IPS DF 4.7 (cell line): Measurements from ENCODE around the gene ADGRV1.
"Not testable (repeated sequence)": the region's sequence is repeated elsewhere in the genome, so short reads cannot be mapped to it uniquely, and the experiment has no call there.

Source experiments
- DNase-seq: peaks from one replicate; pipeline ENCODE4 v3.0.0-alpha.2; 2013; ENCODE audit warnings: low spot score; ENCODE audit errors: extremely low read depth

Gene ADGRV1

DNA sequence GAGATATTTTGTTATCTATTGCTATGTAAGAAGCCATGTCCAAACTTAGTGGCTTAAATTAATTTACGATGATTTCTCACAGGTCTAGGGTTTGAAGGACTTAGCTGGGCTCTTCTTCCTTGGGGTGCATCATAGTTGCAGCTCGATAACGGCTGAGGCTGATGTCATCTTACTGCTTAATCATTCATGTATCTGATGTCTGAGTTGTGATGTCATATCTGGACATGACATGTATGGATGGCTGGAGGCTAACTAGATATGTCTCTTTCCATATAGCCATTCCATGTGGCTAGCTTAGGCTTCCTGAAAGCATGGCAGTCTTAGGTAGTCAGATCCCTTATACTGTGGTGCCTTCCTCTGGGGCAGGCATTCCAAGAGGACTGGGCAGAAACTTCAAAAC lies 31.6 kb downstream of the ADGRV1 start:
- DNase-seq, result no peak

DNA sequence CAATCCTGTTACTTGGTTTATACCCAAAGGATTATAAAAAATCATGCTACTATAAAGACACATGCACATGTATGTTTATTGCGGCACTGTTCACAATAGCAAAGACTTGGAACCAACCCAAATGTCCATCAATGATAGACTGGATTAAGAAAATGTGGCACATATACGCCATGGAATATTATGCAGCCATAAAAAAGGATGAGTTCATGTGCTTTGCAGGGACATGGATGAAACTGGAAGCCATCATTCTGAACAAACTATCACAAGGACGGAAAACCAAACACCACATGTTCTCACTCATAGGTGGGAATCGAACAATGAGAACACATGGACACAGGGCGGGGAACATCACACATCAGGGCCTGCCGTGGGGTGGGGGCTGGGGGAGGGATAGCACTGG lies 34.5 kb downstream of the ADGRV1 start:
- DNase-seq, result not testable (repeated sequence)

DNA sequence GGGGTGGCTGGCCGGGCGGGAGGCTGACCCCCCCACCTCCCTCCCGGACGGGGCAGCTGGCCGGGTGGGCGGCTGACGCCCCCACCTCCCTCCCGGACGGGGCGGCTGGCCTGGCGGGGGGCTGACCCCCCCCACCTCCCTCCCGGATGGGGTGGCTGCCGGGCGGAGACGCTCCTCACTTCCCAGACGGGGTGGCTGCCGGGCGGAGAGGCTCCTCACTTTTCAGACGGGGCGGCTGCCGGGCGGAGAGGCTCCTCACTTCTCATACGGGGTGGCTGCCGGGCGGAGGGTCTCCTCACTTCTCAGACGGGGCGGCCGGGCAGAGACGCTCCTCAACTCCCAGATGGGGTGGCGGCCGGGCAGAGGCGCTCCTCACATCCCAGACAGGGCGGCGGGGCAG lies 37.2 kb downstream of the ADGRV1 start:
- DNase-seq, result not testable (repeated sequence)

DNA sequence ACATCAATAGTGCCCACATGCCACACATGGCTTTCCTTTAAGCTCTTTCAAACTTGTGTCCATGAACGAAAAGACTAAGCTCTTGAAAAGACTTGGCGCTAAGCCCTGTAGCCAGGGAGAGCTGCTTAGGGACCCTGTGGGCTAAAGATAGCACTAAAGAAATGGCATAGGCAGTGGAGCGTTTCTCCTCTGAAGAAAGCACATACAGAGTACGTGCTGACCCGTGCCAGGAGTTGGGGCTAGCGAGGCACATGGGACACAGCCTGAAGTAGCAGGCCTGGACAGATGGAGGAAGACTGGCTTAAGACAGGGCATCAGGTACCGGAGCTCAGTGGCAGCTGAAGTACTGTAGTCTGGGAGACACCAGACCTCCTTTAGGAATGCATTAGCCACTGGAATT lies 39.7 kb downstream of the ADGRV1 start:
- DNase-seq, result no peak

DNA sequence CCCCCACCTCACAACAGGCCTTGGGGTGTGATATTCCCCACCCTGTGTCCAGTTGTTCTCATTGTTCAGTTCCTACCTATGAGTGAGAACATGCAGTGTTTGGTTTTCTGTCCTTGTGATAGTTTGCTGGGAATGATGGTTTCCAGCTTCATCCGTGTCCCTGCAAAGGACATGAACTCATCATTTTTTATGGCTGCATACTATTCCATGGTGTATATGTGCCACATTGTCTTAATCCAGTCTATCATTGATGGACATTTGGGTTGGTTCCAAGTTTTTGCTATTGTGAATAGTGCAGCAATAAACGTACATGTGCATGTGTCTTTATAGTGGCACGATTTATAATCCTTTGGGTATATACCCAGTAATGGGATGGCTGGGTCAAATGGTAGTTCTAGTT lies 41.7 kb downstream of the ADGRV1 start:
- not testable (repeated sequence) for DNase-seq

DNA sequence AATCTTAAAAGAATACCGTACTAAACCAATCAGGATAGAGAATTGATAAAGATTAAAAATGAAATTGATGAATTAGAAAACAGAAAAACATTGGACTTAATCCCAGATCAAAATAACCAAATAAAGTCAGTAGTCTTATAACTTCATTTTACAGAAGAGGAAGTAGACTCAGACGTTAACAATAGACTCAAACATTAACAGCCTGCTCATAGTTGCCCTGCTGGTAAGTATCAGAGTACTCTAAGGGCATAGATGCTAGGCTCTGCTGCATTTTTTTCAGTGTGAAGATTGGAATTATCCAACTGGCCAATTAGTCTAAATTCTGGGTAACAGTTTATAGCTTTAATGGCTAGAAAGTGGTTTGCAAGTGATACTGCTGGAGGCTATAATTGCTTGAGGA lies 42.9 kb downstream of the ADGRV1 start:
- no peak for DNase-seq

DNA sequence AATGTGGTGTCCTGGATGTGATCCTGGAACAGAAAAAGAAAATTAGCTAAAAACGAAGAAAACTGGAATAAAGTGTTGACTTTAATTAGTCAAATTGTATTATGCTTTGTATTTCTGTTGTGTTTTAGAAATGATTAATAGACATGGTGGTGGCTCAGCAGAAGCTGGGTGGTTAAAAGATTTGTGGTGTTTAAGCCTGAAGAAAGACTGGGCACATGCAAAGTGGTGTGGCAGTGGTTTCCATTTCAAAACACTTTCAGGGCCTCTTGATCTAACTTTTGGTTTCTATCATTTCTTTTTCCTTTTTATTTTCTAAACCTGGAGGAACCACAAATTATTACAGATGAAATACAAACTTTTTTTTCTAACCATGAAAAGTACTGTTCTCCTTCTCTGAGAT lies 44.1 kb downstream of the ADGRV1 start:
- DNase-seq, result no peak

DNA sequence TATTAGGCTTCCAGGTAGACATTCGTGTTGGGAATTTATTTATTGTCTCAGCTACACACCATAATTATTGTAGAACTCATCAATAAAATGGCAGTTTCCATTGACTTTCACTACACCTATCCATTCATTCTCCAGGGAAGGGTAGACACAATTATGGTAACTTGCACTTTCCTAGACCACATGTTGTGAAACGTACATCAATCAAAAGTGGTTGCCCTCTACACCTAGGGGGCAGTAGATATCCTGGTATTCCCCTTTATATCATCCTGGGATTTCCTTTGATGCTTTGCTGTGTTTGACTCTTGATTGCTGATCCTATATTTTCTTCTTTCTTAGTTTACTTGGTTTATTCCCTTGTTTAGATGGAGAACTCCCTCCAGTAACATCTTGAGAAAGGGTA lies 47.9 kb downstream of the ADGRV1 start:
- DNase-seq, result no peak

DNA sequence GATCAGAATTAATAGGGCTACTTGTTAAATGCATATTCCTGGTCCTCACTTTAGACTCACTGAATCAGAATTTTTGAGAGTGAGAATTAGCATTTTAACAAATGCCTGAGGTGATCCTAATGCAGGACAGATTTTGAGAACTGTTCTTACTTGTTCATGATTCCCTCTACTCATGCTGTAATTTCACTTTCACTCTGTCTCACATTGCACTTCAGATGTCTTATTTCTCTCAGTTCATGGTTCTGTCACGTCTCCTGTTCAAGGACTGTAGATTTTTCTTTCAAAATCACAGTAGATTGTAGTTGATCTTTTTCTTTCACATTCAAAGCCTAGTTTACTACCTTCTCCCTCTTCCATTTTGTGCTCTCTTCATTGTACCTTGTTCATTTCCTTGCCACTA lies 54.3 kb downstream of the ADGRV1 start:
- DNase-seq, result no peak

DNA sequence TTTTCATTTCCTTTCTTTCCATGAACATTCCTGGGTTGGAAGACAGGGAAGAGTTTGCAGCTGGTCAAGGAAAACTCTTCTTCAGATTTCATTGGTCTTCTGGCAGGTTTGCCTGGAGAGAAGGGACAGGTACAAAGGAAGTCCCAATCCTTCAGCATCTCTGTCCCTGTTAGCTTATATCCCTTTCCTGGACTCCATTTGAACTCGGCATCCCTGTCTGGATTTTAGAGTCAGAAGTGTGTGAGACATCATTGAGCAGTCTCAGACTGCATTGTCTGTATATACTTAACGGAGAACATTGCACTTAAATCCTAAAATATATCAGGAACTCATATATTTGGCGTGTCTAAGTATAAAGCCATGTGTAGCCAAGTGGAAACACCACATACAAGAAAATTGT lies 54.9 kb downstream of the ADGRV1 start:
- DNase-seq, result no peak

DNA sequence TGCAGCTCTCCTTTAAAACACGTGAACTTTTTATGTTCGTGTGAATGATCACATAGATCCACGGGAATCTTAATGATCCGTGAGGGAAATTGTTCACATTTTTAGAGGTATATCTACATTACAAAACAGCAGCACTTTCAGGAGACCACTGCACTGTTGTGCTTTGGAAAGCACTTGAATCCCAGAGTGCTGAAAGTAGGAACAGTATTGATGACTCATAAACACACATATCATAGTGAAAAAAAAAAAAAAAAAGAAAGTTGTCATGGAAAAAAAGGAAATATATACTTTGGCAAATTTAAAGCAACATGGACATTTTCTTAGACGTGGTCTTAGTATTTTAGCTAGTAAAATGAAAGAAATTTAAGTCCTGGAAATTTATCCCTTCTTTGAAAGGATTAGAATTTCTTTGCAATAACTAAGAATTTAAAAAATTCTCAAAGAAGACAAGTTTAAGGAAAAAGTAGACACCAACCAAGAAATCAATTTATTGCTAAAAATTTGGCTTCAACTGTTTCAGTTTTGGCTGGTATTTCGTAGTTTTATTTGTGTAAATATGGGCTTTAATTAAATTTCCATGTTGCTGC lies 55.4 kb downstream of the ADGRV1 start:
- no peak for DNase-seq

DNA sequence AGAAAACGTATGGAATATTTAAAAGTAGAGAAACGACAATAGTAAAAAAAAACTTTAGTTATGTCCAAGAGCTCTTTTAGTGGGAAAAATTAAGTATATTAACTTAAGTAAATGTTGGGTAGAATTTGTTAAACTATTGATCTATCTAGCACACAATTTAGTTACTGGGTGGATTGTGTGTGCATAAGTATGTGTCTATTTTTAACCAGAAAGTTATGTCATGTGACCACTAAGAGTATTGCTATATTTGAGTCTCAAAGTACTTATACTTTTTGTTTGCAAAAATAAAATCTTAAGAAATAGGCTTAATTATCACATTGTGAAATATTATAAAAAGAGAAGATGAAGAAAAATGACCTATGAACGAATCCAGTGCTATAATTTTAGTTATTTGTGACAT lies 56.8 kb downstream of the ADGRV1 start:
- no peak for DNase-seq

DNA sequence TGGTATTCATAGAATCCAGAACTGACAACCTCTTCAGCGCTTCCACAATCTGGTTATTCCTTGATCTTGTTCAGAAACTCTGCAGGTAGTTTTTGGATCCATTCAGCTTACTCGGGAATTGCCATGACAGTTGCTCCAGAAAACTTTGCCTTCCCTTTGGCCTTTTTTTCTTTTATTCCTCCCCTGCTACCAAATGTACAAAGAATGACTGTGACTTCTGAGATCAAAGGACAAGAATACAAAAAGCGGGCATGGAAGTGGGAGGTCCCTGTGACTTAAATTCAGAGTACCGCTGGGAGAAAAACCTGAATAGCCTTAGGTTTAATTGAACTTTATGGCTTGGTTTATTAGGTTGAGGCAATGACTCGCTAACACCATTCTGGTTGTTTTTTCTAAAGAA lies 59.5 kb downstream of the ADGRV1 start:
- no peak for DNase-seq

DNA sequence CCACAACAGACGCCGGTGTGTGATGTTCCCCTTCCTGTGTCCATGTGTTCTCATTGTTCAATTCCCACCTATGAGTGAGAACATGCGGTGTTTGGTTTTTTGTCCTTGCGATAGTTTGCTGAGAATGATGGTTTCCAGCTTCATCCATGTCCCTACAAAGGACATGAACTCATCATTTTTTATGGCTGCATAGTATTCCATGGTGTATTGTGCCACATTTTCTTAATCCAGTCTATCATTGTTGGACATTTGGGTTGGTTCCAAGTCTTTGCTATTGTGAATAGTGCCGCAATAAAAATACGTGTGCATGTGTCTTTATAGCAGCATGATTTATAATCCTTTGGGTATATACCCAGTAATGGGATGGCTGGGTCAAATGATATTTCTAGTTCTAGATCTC lies 61.2 kb downstream of the ADGRV1 start:
- not testable (repeated sequence) for DNase-seq

DNA sequence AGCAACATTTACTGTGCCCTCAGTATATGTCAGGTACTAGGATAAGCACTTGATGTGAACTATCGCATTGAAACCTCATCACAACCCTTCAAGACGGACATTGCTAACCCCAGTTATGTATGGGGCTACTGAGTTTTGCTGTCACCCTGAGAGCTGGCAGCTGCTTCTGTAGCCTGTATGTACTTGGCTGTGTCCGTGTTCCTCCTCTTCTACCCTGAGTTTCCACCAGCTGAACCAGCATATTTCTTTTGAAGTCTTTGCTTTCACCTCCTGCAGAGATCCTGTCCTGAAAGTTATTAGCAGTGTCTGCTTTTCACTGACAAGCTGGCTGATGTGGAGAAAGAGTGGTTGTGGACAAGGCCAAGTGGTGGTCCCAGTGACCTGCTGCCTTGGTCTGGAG lies 63.3 kb downstream of the ADGRV1 start:
- DNase-seq, result no peak

DNA sequence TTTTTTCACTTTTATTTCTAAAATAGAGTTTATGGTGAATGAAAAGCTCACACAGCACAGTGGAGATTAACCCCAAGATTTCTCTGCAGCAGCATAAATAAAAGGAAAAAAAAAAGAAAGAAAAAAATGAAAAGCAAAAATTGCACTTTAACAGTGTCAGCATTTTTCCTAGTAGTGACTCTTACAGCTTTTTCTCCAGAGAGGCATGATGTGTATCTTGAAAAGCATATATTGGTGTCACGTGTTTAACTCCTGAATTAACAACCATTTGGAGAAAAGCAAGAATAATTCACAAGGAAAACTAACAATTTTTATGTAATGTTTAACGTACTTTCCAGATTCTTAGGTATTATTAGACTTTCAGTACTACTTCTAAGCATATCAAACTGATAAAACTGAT lies 67.9 kb downstream of the ADGRV1 start:
- DNase-seq, result no peak

DNA sequence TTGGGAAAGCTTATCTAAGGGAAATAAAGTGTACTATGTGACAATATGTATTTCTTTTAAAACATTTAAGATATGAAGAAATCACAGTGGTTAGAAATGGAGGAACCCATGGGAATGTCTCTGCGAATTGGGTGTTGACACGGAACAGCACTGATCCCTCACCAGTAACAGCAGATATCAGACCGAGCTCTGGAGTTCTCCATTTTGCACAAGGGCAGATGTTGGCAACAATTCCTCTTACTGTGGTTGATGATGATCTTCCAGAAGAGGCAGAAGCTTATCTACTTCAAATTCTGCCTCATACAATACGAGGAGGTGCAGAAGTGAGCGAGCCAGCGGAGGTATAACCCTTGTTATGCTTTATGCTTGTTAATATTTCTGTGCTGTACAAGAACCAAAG lies 69.9 kb downstream of the ADGRV1 start:
- no peak for DNase-seq

DNA sequence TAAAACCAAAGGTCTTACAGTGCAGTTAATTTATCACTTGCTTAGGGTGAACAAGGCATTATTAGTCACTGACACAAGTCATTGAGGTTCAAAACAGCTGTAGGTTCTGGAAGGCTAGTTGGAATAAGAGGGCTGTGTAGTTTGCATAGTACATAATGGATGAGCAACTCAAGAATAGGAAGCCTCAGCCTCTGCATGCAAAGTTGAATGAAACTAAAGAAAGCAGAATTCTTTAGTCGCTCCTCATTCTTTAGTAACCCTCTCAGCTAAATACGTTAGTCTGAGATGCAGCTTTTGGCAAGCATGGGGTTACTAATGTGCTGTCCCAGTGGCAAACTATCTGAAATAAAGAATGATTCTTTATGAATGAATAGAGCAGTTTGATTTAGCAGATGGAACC lies 74.2 kb downstream of the ADGRV1 start:
- no peak for DNase-seq

DNA sequence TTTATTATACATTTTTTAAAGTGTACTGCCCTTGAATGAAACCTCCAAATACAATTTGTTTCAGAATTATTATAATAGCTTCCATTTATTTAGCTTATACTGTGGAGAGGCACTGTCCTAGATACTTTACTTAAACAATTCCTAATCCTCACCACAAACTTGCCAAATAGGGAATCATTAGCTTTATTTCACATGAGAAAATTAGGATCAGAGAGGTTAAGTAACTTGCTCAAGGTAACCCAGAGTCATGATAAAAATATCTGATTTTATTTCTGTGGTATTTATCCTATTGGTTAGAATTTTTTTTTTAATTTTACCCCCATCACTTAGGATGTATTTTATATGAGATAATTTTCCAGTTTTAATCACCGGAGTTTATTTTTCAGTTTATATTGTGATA lies 78.4 kb downstream of the ADGRV1 start:
- no peak for DNase-seq

DNA sequence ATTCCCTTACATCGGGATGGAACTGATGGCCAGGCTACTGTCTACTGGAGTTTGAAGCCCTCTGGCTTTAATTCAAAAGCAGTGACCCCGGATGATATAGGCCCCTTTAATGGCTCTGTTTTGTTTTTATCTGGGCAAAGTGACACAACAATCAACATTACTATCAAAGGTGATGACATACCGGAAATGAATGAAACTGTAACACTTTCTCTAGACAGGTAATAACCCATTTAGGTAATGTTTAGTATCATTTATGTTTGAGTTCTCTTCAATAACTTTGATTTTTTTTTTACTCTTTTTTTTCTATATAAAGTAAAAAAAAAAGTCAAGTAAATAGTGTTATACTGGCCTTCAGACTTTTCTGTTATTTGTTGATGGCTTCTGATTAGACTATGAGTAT lies 79.1 kb downstream of the ADGRV1 start:
- no peak for DNase-seq

DNA sequence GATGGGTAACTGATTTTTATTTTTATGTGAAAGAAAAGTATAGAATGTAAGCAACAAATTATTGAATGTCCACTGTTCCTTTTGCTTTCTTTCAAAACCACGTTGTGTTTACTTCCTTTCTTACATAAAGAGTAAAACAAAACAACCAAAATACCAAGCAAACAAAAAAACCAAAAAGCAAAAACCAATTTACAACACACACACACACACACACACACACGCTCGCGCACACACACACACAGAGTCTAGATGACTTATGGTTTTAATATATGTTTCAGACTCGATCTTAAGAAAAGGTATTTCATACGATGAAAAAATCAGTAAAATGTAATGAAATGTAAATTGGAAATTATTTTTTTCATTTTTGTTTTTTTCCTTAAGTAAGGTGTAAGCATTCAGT lies 80.3 kb downstream of the ADGRV1 start:
- no peak for DNase-seq

DNA sequence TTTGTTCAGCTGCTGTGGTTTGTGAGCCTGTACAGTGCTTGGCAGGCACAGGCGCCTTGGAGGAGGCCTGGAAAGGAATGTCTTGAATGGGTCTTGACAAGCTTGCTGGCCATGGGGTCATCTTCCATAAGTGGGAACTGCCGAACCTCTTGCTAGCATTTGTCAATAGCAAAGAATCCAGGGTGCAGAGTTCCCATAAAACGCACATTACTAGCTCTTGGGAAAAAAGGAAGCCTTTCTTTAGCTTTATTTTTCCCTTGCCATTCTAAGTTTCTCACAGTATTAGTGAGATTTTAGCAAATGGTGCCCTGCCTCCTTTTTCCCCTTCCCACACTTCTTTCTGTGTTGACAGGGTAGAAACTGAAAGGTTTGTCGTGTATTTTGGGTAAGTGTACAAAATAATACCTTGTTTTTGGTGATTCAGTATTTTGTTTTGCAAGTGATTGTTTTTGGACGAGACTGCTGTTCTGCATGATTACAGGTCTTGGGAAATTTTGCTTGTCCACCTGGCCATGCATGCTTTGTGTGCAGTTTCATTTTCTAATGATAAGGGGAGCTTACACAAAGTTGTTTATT lies 82.0 kb downstream of the ADGRV1 start:
- no peak for DNase-seq

DNA sequence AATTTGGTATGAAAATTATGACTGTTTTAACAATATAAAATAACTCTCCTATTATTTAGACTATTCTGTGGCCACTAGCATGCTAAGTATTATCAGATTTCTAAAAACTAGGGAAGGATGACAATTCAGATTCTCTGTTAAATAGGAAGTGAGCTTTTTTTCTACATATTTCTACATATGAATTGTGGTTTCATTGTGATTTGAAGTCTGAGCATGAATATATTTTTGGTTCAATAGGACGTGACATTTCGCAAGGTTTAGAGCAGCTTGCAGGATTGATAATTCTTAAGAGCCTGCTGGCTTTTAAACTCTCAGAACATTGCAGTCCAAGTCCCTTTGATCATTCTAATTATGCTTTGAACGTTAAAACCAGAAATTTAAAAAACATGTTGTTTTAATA lies 82.9 kb downstream of the ADGRV1 start:
- no peak for DNase-seq

DNA sequence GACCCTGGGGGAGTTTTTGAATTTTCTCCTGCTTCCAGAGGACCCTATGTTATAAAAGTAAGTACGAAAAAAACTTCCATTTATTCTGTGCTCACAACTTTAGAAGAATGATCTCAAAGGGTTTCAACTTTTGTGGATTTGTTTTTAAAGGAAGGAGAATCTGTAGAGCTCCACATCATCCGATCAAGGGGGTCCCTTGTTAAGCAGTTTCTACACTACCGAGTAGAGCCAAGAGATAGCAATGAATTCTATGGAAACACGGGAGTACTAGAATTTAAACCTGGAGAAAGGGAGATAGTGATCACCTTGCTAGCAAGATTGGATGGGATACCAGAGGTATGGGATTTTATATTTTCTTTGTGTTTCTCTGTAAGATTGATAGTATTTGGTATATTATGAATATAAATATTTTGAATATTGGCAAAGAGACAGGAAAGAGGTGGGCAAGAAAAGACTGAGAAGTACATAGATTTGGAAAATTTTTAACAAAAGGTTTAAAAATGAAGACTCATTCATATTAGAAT lies 84.2 kb downstream of the ADGRV1 start:
- DNase-seq, result no peak
